Measurements from ENCODE around the gene GJA9. TPM values are rescaled to one million over a fixed set of nuclear protein-coding genes. Genes with fewer than 3 reads are reported as not detected.

GJA9 gene
- total RNA-seq, 1 experiment from 2014 or later, result not detected

- DNase-seq, result peak; percentile 69
- Histone ChIP-seq H3K27ac (ENCODE audit: low read length) (0 out of 2 replicates have a peak overlapping the region, but pooled peaks have one; percentile 18), H3K79me2 (ENCODE audit: low read length) (peaks cover 60% of the 10 kb centered on the region), H4K20me1 (ENCODE audit: insufficient read depth, low read depth, low read length) (no peaks in the 10 kb centered on the region), H3K36me3 (ENCODE audit: insufficient read depth, low read length) (no peaks in the 10 kb centered on the region), H3K27me3 (ENCODE audit: low read length) (no peaks in the 10 kb centered on the region), H3K9ac (ENCODE audit: low read length) (peak overlapping the region; percentile 91), H3K4me3 (ENCODE audit: low read length) (peak overlapping the region; percentile 97), H3K4me1 (ENCODE audit: low read length) (peaks cover 31% of the 10 kb centered on the region), H3K4me2 (ENCODE audit: low read depth, low read length, poor library complexity, severe bottlenecking) (peak overlapping the region; percentile 91), H2AFZ (ENCODE audit: low read length) (peak overlapping the region; percentile 69; the same call in 1 of the 2 replicates), H3K9me2 (replicated peaks; ENCODE audit: insufficient read depth, low read length) (no peaks in the 10 kb centered on the region), H3K9me3 (ENCODE audit: low read length) (no peaks in the 10 kb centered on the region)
Measured at GRCh38 chr1:38872401-38873026, 8.9 kb downstream of the GJA9 start.

- Histone ChIP-seq H3K27ac (ENCODE audit: low read length) (no peak overlapping the region), H3K4me3 (ENCODE audit: low read length) (no peak overlapping the region), H3K36me3 (ENCODE audit: insufficient read depth, low read length) (no peaks in the 10 kb centered on the region), H2AFZ (ENCODE audit: low read length) (no peak overlapping the region), H3K4me2 (ENCODE audit: low read depth, low read length, poor library complexity, severe bottlenecking) (no peak overlapping the region), H3K27me3 (ENCODE audit: low read length) (no peaks in the 10 kb centered on the region), H3K79me2 (ENCODE audit: low read length) (peaks cover 72% of the 10 kb centered on the region), H3K9me2 (replicated peaks; ENCODE audit: insufficient read depth, low read length) (no peaks in the 10 kb centered on the region), H3K4me1 (ENCODE audit: low read length) (peaks cover 31% of the 10 kb centered on the region), H3K9me3 (ENCODE audit: low read length) (no peaks in the 10 kb centered on the region), H3K9ac (ENCODE audit: low read length) (no peak overlapping the region), H4K20me1 (ENCODE audit: insufficient read depth, low read depth, low read length) (no peaks in the 10 kb centered on the region)
- peak; percentile 37 for DNase-seq
Measured at GRCh38 chr1:38870996-38871395, 10.4 kb downstream of the GJA9 start.

- Histone ChIP-seq H3K27ac (ENCODE audit: low read length) (no peak overlapping the region), H3K9me2 (replicated peaks; ENCODE audit: insufficient read depth, low read length) (no peaks in the 10 kb centered on the region), H3K36me3 (ENCODE audit: insufficient read depth, low read length) (peaks cover 5% of the 10 kb centered on the region; the same call in 1 of the 2 replicates), H3K79me2 (ENCODE audit: low read length) (peaks cover 80% of the 10 kb centered on the region), H3K4me3 (ENCODE audit: low read length) (no peak overlapping the region), H3K27me3 (ENCODE audit: low read length) (no peaks in the 10 kb centered on the region), H3K9ac (ENCODE audit: low read length) (no peak overlapping the region), H3K4me1 (ENCODE audit: low read length) (peaks cover 43% of the 10 kb centered on the region), H3K9me3 (ENCODE audit: low read length) (no peaks in the 10 kb centered on the region), H4K20me1 (ENCODE audit: insufficient read depth, low read depth, low read length) (no peaks in the 10 kb centered on the region), H2AFZ (ENCODE audit: low read length) (no peak overlapping the region), H3K4me2 (ENCODE audit: low read depth, low read length, poor library complexity, severe bottlenecking) (no peak overlapping the region)
- DNase-seq, result no peak
Measured at GRCh38 chr1:38867208-38867607, 14.2 kb downstream of the GJA9 start.

- H3K9me2 ChIP-seq (replicated peaks; ENCODE audit: insufficient read depth, low read length), result no peaks in the 10 kb centered on the region
- H4K20me1 ChIP-seq (ENCODE audit: insufficient read depth, low read depth, low read length), result no peaks in the 10 kb centered on the region
- no peaks in the 10 kb centered on the region for H3K27me3 ChIP-seq (ENCODE audit: low read length)
- peaks cover 83% of the 10 kb centered on the region for H3K79me2 ChIP-seq (ENCODE audit: low read length)
- no peaks in the 10 kb centered on the region for H3K9me3 ChIP-seq (ENCODE audit: low read length)
- peaks cover 5% of the 10 kb centered on the region; the same call in 1 of the 2 replicates for H3K36me3 ChIP-seq (ENCODE audit: insufficient read depth, low read length)
- H3K4me1 ChIP-seq (ENCODE audit: low read length), result peaks cover 49% of the 10 kb centered on the region
- no peak overlapping the region for H3K4me2 ChIP-seq (ENCODE audit: low read depth, low read length, poor library complexity, severe bottlenecking)
- H3K4me3 ChIP-seq (ENCODE audit: low read length), result no peak overlapping the region
- H3K9ac ChIP-seq (ENCODE audit: low read length), result no peak overlapping the region
- peak; percentile 31 for DNase-seq
- H3K27ac ChIP-seq (ENCODE audit: low read length), result no peak overlapping the region
- no peak overlapping the region for H2AFZ ChIP-seq (ENCODE audit: low read length)
Measured at GRCh38 chr1:38865112-38865715, 16.2 kb downstream of the GJA9 start.

GRCh38 chr1:38860454-38860795, 21.0 kb downstream of the GJA9 start:
- Histone ChIP-seq H3K79me2 (ENCODE audit: low read length) (peaks cover 89% of the 10 kb centered on the region), H3K27ac (ENCODE audit: low read length) (no peak overlapping the region; the same call in 1 of the 2 replicates), H3K9me2 (replicated peaks; ENCODE audit: insufficient read depth, low read length) (no peaks in the 10 kb centered on the region), H3K36me3 (ENCODE audit: insufficient read depth, low read length) (peaks cover 12% of the 10 kb centered on the region; the same call in 1 of the 2 replicates), H3K4me2 (ENCODE audit: low read depth, low read length, poor library complexity, severe bottlenecking) (peak overlapping the region; percentile 78), H3K27me3 (ENCODE audit: low read length) (no peaks in the 10 kb centered on the region), H3K4me3 (ENCODE audit: low read length) (peak overlapping the region; percentile 83), H3K9me3 (ENCODE audit: low read length) (no peaks in the 10 kb centered on the region), H3K9ac (ENCODE audit: low read length) (peak overlapping the region; percentile 77), H2AFZ (ENCODE audit: low read length) (0 out of 2 replicates have a peak overlapping the region, but pooled peaks have one; percentile 71), H4K20me1 (ENCODE audit: insufficient read depth, low read depth, low read length) (0 out of 2 replicates have a peak, but pooled peaks cover 3% of the 10 kb centered on the region), H3K4me1 (ENCODE audit: low read length) (peaks cover 59% of the 10 kb centered on the region)
- DNase-seq, result peak; percentile 40

GRCh38 chr1:38859561-38860453, 21.6 kb downstream of the GJA9 start, which contains the start of gene RRAGC:
RRAGC (minus strand) TSS chr1:38859772; CDS start chr1:38859646, 126 bp downstream.
- peaks cover 56% of the 10 kb centered on the region for H3K4me1 ChIP-seq (ENCODE audit: low read length)
- H3K27ac ChIP-seq (ENCODE audit: low read length), result peak within 1 kb of the TSS; percentile 42; the same call in 1 of the 2 replicates
- H3K4me3 ChIP-seq (ENCODE audit: low read length), result peak within 1 kb of the TSS; percentile 95
- no peaks in the 10 kb centered on the region for H3K9me3 ChIP-seq (ENCODE audit: low read length)
- 0 out of 2 replicates have a peak, but pooled peaks cover 3% of the 10 kb centered on the region for H4K20me1 ChIP-seq (ENCODE audit: insufficient read depth, low read depth, low read length)
- H3K4me2 ChIP-seq (ENCODE audit: low read depth, low read length, poor library complexity, severe bottlenecking), result peak within 1 kb of the TSS; percentile 100
- no peaks in the 10 kb centered on the region for H3K27me3 ChIP-seq (ENCODE audit: low read length)
- H3K9me2 ChIP-seq (replicated peaks; ENCODE audit: insufficient read depth, low read length), result no peaks in the 10 kb centered on the region
- H3K9ac ChIP-seq (ENCODE audit: low read length), result peak within 1 kb of the TSS; percentile 79
- H3K79me2 ChIP-seq (ENCODE audit: low read length), result peaks cover 87% of the 10 kb centered on the region
- H2AFZ ChIP-seq (ENCODE audit: low read length), result peak within 1 kb of the TSS; percentile 71; the same call in 1 of the 2 replicates
- peak; percentile 99 for DNase-seq
- peaks cover 14% of the 10 kb centered on the region; the same call in 1 of the 2 replicates for H3K36me3 ChIP-seq (ENCODE audit: insufficient read depth, low read length)

- Histone ChIP-seq H3K79me2 (ENCODE audit: low read length) (peaks cover 81% of the 10 kb centered on the region), H3K27ac (ENCODE audit: low read length) (peak overlapping the region; percentile 14; the same call in 1 of the 2 replicates)
- peak; percentile 81 for DNase-seq
Measured at GRCh38 chr1:38858833-38859560, 22.4 kb downstream of the GJA9 start.

More at GRCh38 chr1:38858833-38859560, 22.4 kb downstream of the GJA9 start:
- H4K20me1 ChIP-seq (ENCODE audit: insufficient read depth, low read depth, low read length), result 0 out of 2 replicates have a peak, but pooled peaks cover 3% of the 10 kb centered on the region
- peaks cover 49% of the 10 kb centered on the region for H3K4me1 ChIP-seq (ENCODE audit: low read length)
- peak overlapping the region; percentile 95 for H3K4me3 ChIP-seq (ENCODE audit: low read length)
- 0 out of 2 replicates have a peak overlapping the region, but pooled peaks have one; percentile 10 for H2AFZ ChIP-seq (ENCODE audit: low read length)
- H3K9me3 ChIP-seq (ENCODE audit: low read length), result no peaks in the 10 kb centered on the region
- H3K9ac ChIP-seq (ENCODE audit: low read length), result peak overlapping the region; percentile 79
- peak overlapping the region; percentile 100 for H3K4me2 ChIP-seq (ENCODE audit: low read depth, low read length, poor library complexity, severe bottlenecking)
- no peaks in the 10 kb centered on the region for H3K27me3 ChIP-seq (ENCODE audit: low read length)
- peaks cover 12% of the 10 kb centered on the region; the same call in 1 of the 2 replicates for H3K36me3 ChIP-seq (ENCODE audit: insufficient read depth, low read length)
- no peaks in the 10 kb centered on the region for H3K9me2 ChIP-seq (replicated peaks; ENCODE audit: insufficient read depth, low read length)
